Ishikawa (cell line): Measurements from ENCODE around the gene PRSS38.

Experiments used
- CEBPB ChIP-seq: IDR thresholded peaks from 2 replicates; pipeline ENCODE4 v1.6.1; 2012
- CREB1 ChIP-seq: IDR thresholded peaks from 2 replicates; pipeline ENCODE4 v1.6.1; 2012; ENCODE audit warnings: low read depth
- EGR1 ChIP-seq: IDR thresholded peaks from 2 replicates; pipeline ENCODE4 v1.6.1; 2012
- EP300 ChIP-seq: IDR thresholded peaks from 2 replicates; pipeline ENCODE4 v1.6.1; 2012; ENCODE audit warnings: borderline replicate concordance
- FOXM1 ChIP-seq: IDR thresholded peaks from 2 replicates; pipeline ENCODE4 v1.6.1; 2012; ENCODE audit warnings: low read depth, borderline replicate concordance
- MAX ChIP-seq: IDR thresholded peaks from 2 replicates; pipeline ENCODE4 v1.6.1; 2012
- NFIC ChIP-seq: IDR thresholded peaks from 2 replicates; pipeline ENCODE4 v1.6.1; 2012
- RAD21 ChIP-seq: IDR thresholded peaks from 2 replicates; pipeline ENCODE4 v1.6.1; 2012; ENCODE audit warnings: low read depth
- REST ChIP-seq: IDR thresholded peaks from 2 replicates; pipeline ENCODE4 v1.6.1; 2012; ENCODE audit warnings: low read depth, mild to moderate bottlenecking
- TAF1 ChIP-seq: IDR thresholded peaks from 2 replicates; pipeline ENCODE4 v1.6.1; 2012; ENCODE audit warnings: low read depth, mild to moderate bottlenecking
- TCF12 ChIP-seq: IDR thresholded peaks from 2 replicates; pipeline ENCODE4 v1.6.1; 2012; ENCODE audit warnings: low read depth
- TEAD4 ChIP-seq: IDR thresholded peaks from 2 replicates; pipeline ENCODE4 v1.6.1; 2012
- USF1 ChIP-seq: IDR thresholded peaks from 2 replicates; pipeline ENCODE4 v1.6.1; 2012
- YY1 ChIP-seq: IDR thresholded peaks from 2 replicates; pipeline ENCODE4 v1.6.1; 2012; ENCODE audit warnings: low read depth
- ZBTB7A ChIP-seq: IDR thresholded peaks from 2 replicates; pipeline ENCODE4 v1.6.1; 2012; ENCODE audit warnings: low read depth

PRSS38 gene

GRCh38 chr1:227854189-227854588 is 38.7 kb downstream of the PRSS38 start:
- TF ChIP-seq EGR1 = no peak
- no peak for TF ChIP-seq MAX
- TF ChIP-seq TEAD4 = no peak
- no peak for TF ChIP-seq NFIC
- TF ChIP-seq ZBTB7A = no peak
- TF ChIP-seq RAD21 = no peak
- no peak for TF ChIP-seq REST

- TF ChIP-seq RAD21 = no peak
These were observed 40.2 kb downstream of the PRSS38 start for GRCh38 chr1:227855687-227856086.

GRCh38 chr1:227856147-227856858 is 40.8 kb downstream of the PRSS38 start:
- TF ChIP-seq USF1 (no peak), MAX (no peak), NFIC (no peak), TCF12 (no peak), TEAD4 (no peak), CREB1 (no peak), TAF1 (no peak), CEBPB (no peak)

GRCh38 chr1:227864882-227865281 is 49.4 kb downstream of the PRSS38 start:
- no peak for TF ChIP-seq CREB1

- TF ChIP-seq ZBTB7A (no peak), EP300 (no peak), TCF12 (no peak), YY1 (no peak)
These were observed 53.9 kb downstream of the PRSS38 start for GRCh38 chr1:227869279-227869842.

- no peak for TF ChIP-seq TEAD4
- no peak for TF ChIP-seq REST
- TF ChIP-seq FOXM1 = no peak
- TF ChIP-seq EP300 = no peak
- no peak for TF ChIP-seq TAF1
- TF ChIP-seq YY1 = no peak
- TF ChIP-seq EGR1 = no peak
- TF ChIP-seq NFIC = no peak
- TF ChIP-seq MAX = no peak
These were observed 54.4 kb downstream of the PRSS38 start for GRCh38 chr1:227869851-227870305.

GRCh38 chr1:227870366-227870765 is 54.9 kb downstream of the PRSS38 start:
- TF ChIP-seq TCF12 (no peak), EGR1 (no peak), YY1 (no peak), REST (no peak), MAX (no peak), NFIC (no peak), CREB1 (no peak), ZBTB7A (no peak), CEBPB (no peak), EP300 (no peak), USF1 (no peak), FOXM1 (no peak), RAD21 (no peak), TAF1 (no peak), TEAD4 (no peak)
